Measurements from ENCODE around the gene MZT1.

MZT1 gene

DNA sequence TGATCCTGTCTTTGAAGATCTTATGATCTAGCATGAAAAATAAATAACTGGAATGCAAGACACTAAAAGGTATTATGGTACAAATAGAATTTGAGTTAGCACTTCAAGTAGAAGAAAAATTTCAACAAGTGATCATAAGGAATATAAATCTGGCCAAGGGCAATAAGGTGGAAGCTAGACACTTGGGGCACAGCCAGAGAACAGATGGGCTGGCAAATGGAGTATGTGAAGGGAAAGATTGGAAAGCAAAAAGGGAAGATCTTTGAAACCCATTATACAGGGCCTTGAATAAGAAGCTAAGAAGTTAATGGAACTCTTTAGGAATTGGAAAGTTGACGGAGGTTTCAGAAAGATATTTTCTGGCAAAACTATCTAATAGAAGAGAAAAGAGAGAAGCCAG is 61.0 kb downstream of the MZT1 start:
- H3K4me3 ChIP-seq (ENCODE audit: low read depth, low read length), result no peak overlapping the region
- DNase-seq (ENCODE audit: low read depth, low spot score), result no peak
- ChIA-PET CTCF (interaction anchor here (1.4 kb wide), 1 partner anchor 23 kb away, joined by 5 read pairs; no protein-coding TSS in a partner anchor), POLR2A (no interaction called here)
- TF ChIP-seq, protein P1, sequence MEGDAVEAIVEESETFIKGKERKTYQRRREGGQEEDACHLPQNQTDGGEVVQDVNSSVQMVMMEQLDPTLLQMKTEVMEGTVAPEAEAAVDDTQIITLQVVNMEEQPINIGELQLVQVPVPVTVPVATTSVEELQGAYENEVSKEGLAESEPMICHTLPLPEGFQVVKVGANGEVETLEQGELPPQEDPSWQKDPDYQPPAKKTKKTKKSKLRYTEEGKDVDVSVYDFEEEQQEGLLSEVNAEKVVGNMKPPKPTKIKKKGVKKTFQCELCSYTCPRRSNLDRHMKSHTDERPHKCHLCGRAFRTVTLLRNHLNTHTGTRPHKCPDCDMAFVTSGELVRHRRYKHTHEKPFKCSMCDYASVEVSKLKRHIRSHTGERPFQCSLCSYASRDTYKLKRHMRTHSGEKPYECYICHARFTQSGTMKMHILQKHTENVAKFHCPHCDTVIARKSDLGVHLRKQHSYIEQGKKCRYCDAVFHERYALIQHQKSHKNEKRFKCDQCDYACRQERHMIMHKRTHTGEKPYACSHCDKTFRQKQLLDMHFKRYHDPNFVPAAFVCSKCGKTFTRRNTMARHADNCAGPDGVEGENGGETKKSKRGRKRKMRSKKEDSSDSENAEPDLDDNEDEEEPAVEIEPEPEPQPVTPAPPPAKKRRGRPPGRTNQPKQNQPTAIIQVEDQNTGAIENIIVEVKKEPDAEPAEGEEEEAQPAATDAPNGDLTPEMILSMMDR (IDR thresholded peaks at IDR 0.05; ENCODE audit: insufficient read depth, low read length, missing control alignments), result no peak

DNA sequence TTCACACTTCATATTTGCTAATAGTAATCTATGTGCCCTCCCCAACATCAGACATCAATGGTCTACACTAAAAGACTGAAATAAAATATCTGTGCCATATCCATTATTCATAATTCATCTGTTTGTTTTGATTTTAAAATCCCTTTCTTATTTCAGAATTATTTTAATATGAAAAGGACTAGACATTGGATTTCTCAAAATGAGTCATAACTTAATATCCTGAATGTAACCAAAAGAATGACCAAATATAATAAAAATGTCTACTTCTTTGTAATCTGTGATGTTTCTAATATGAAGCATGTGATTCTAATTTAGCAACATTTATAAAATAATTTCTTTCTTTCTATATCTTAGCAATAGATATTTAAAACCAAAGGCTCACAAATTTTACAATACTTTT is 64.9 kb downstream of the MZT1 start:
- CTCF ChIA-PET, result no interaction called here
- TF ChIP-seq, protein P1 (IDR thresholded peaks at IDR 0.05; ENCODE audit: insufficient read depth, low read length, missing control alignments), result no peak
- no peak for DNase-seq (ENCODE audit: low read depth, low spot score)
- no peak overlapping the region for H3K4me3 ChIP-seq (ENCODE audit: low read depth, low read length)
- POLR2A ChIA-PET, result no interaction called here
